ENCODE measurements around the gene TESMIN.

DNA sequence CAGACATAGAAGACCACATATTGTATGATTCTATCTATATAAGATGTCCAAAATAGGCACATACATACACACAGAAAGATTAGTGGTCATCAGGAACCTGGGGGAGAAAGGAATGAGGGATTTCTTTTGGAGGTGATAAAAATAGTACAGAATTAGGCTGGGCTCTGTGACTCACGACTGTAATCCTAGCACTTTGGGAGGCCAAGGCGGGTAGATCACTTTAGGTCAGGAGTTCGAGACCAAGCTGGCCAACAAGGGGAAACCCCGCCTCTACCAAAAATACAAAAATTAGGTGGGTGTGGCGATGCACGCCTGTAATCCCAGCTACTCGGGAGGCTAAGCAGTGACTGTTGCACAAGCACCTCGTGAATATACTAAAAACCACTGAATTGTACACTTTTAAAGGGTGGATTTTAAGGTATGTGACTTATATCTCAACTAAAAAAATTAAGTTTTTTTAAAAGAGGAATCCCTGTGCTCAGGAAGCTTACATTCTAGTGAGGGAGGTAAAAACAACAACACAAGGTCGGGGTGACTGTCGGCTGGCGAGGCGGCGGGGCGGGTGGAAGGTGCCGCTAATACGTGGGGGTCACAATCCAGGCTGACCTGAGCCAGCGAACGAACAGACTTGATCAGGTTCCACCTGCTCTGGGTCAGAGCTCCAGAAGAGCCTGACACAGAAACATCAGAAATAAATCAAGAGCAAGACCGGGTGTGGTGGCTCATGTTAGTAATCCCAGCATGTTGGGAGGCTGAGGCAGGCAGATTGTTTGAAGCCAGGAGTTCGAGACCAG, 25.3 kb upstream of the TESMIN start:
- TF ChIP-seq POLR2AphosphoS5 (IDR thresholded peaks at IDR 0.05; ENCODE audit: borderline replicate concordance, low read depth, low read length), result no peak
- no peak for TF ChIP-seq FOXP2 (optimal IDR thresholded peaks at IDR 0.05; ENCODE audit: control extremely low read depth, extremely low read length, insufficient read depth)
- no peak for TF ChIP-seq EZH2 (IDR thresholded peaks at IDR 0.05)

Measured in SK-N-MC (cell line).